ENCODE data around the gene SLC47A2. TPM values are rescaled to one million over a fixed set of nuclear protein-coding genes. Genes with fewer than 3 reads are reported as not detected.

SLC47A2 gene
- total and polyA plus RNA-seq, 9 of the 15 experiments (the other 6 are each of a cell fraction or from before 2014, with no cell fraction given): not detected

DNA sequence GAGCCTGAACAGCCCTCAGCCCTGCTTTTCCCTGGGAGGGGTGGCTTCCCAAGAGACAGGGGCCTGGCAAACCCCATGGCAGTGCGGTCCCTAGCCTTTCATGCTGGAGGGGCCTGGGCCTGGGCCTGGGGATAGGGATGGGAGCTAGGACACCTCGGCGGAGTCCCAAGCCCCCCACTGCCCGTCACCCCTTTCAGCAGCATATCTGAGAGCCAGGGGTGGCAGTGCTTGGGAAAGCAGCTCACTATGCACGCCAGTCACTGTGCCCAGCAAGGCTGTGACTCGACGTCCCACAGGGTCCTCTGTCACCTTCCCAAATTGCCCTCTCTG is 612 bp upstream of the SLC47A2 start:
- no peak for ATAC-seq
- Histone ChIP-seq H3K27me3 (ENCODE audit: control insufficient read depth in 2 of 2, insufficient read depth in 2 of 2, low read length in 2 of 2) (peaks cover 0 to 51% of the 10 kb centered on the region in 2 experiments; a peak in 2 of 5 replicates), H3K4me1 (replicated peaks in 1 of 2; ENCODE audit: control insufficient read depth in 2 of 2, insufficient read depth in 2 of 2, low read length in 2 of 2) (peaks cover 0 to 6% of the 10 kb centered on the region in 2 experiments; a peak in 2 of 5 replicates), H3K4me2 (ENCODE audit: insufficient read depth, low read length) (no peak overlapping the region), H3K9me3 (replicated peaks; ENCODE audit: control insufficient read depth, insufficient read depth, low read depth, low read length) (no peaks in the 10 kb centered on the region), H3K9ac (ENCODE audit: insufficient read depth in 1 of 2, low read depth in 2 of 2, low read length in 2 of 2) (no peak overlapping the region), H3K79me2 (ENCODE audit: control insufficient read depth, insufficient read depth, low read length) (no peaks in the 10 kb centered on the region), H3K9me1 (ENCODE audit: control insufficient read depth, insufficient read depth, low read length) (no peaks in the 10 kb centered on the region), H3K4me3 (no peak overlapping the region), H4K20me1 (replicated peaks; ENCODE audit: control insufficient read depth, insufficient read depth, low read length) (no peaks in the 10 kb centered on the region), H3K36me3 (ENCODE audit: control insufficient read depth, insufficient read depth, low read length) (no peaks in the 10 kb centered on the region), H3K27ac (ENCODE audit: extremely low read depth, low read depth, low read length) (no peak overlapping the region), H2AFZ (ENCODE audit: low read depth, low read length) (no peak overlapping the region)
- no peak for DNase-seq (ENCODE audit: extremely low read depth in 1 of 4, low spot score in 3 of 4)
- TF ChIP-seq ZNF212 (CRISPR knock-in tag; IDR thresholded peaks at IDR 0.05) (no peak), TBP (optimal IDR thresholded peaks at IDR 0.05; ENCODE audit: low read depth, low read length) (no peak), ZEB2 (IDR thresholded peaks at IDR 0.05) (no peak), POLR2B (IDR thresholded peaks at IDR 0.05; ENCODE audit: low read depth, partially characterized antibody) (no peak), ZNF41 (CRISPR knock-in tag; conservative IDR thresholded peaks at IDR 0.05) (no peak), ARID1B (IDR thresholded peaks at IDR 0.05) (no peak), TSC22D4 (tag; IDR thresholded peaks at IDR 0.05) (no peak)
- TF ChIP-seq, protein P1, sequence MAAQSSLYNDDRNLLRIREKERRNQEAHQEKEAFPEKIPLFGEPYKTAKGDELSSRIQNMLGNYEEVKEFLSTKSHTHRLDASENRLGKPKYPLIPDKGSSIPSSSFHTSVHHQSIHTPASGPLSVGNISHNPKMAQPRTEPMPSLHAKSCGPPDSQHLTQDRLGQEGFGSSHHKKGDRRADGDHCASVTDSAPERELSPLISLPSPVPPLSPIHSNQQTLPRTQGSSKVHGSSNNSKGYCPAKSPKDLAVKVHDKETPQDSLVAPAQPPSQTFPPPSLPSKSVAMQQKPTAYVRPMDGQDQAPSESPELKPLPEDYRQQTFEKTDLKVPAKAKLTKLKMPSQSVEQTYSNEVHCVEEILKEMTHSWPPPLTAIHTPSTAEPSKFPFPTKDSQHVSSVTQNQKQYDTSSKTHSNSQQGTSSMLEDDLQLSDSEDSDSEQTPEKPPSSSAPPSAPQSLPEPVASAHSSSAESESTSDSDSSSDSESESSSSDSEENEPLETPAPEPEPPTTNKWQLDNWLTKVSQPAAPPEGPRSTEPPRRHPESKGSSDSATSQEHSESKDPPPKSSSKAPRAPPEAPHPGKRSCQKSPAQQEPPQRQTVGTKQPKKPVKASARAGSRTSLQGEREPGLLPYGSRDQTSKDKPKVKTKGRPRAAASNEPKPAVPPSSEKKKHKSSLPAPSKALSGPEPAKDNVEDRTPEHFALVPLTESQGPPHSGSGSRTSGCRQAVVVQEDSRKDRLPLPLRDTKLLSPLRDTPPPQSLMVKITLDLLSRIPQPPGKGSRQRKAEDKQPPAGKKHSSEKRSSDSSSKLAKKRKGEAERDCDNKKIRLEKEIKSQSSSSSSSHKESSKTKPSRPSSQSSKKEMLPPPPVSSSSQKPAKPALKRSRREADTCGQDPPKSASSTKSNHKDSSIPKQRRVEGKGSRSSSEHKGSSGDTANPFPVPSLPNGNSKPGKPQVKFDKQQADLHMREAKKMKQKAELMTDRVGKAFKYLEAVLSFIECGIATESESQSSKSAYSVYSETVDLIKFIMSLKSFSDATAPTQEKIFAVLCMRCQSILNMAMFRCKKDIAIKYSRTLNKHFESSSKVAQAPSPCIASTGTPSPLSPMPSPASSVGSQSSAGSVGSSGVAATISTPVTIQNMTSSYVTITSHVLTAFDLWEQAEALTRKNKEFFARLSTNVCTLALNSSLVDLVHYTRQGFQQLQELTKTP (IDR thresholded peaks at IDR 0.05; ENCODE audit: low read depth in 1 of 2, partially characterized antibody in 2 of 2): no peak
- TF ChIP-seq, protein P2, sequence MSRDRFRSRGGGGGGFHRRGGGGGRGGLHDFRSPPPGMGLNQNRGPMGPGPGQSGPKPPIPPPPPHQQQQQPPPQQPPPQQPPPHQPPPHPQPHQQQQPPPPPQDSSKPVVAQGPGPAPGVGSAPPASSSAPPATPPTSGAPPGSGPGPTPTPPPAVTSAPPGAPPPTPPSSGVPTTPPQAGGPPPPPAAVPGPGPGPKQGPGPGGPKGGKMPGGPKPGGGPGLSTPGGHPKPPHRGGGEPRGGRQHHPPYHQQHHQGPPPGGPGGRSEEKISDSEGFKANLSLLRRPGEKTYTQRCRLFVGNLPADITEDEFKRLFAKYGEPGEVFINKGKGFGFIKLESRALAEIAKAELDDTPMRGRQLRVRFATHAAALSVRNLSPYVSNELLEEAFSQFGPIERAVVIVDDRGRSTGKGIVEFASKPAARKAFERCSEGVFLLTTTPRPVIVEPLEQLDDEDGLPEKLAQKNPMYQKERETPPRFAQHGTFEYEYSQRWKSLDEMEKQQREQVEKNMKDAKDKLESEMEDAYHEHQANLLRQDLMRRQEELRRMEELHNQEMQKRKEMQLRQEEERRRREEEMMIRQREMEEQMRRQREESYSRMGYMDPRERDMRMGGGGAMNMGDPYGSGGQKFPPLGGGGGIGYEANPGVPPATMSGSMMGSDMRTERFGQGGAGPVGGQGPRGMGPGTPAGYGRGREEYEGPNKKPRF (IDR thresholded peaks at IDR 0.05; ENCODE audit: low read depth, low read length): no peak
- BruUV-seq (replicated peaks): no TSS peak
- ChIA-PET CTCF (ENCODE audit: low intra/inter-chr PET ratio) (no interaction called here), POLR2A (interaction anchor here (0.6 kb wide), 1 partner anchor 357 kb away, joined by 4 read pairs; no protein-coding TSS in a partner anchor)
- no peak for FAIRE-seq
- WGBS (ENCODE audit: insufficient coverage, low coverage, missing lambda C conversion rate): 2% methylated on average over 6 of the region's 7 CpGs
- in situ Hi-C loops (cut with MboI): no loop called here
- intact Hi-C loops (cut with micrococcal nuclease): no loop called here
